Measurements from ENCODE around the gene FAM174C.

FAM174C gene

DNA sequence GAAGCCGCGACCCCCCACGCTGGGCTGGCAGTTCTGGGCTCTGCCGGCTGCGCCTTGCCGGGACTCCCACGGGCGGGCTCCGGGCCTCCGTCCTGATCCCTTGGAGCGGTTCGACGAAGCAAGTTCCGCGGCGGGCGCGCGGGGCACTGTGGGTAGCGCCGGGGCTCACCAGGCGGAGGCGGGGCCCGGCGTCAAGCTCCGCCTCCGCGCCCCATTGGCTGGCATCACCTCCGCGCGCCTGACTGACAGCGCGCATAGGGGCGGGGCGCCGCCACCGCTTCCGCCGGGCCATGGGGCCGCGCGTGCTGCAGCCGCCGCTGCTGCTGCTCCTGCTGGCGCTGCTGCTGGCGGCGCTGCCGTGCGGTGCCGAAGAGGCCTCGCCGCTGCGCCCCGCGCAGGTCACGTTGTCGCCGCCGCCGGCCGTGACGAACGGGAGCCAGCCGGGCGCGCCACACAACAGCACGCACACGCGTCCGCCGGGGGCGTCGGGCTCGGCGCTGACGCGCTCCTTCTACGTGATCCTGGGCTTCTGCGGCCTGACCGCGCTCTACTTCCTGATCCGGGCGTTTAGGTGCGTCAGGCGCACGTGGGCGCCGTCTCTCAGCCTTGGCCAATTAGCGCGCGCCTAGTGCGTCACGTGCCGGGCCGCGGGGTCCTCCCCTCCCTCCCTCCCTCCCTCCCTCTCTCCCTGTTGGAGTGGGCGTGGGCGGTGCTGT lies at the start of gene FAM174C:
Gene FAM174C (plus strand): TSS at position 271 of the 716 bp plus-strand sequence. CDS start 20 bp downstream, at position 291.
- DNase-seq, result peak; percentile 95

GRCh38 chr19:1226227-1226518 lies 49.2 kb upstream of the FAM174C start:
- no peak for DNase-seq

DNA sequence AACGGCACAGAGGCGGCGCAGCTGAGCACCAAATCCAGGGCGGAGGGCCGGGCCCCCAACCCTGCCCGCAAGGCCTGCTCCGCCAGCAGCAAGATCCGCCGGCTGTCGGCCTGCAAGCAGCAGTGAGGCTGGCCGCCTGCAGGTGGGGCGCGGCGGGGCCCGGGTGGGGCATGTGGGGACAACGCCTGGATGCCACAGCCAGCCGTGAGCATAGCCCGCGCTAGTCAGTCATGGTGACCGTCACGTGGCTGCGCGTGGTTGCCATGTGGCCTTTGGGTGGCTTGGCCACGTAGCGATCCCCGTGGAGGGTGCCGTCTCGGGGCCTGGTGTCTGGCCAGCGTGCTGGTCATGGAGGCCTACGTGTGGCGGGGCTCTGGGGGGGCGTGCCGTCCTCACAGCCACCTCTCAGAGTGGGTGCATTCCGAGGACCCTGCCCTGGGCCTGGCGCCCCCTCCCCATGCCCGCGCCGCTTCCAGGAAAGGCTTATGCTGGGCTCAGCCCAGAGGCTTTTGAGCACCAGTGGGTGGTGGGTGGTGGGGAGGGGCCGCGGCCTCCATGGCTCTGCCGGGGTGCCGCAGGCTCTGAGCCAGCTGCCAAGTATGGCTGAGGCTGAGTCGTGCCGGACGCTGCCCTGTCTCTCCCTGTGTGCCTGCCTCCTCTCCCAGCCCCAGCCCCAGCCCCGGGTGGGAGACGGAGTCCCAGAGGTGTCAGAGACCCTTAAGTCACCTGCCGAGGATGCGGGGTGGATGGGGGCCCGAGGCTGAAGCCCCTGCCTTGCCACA lies 48.6 kb upstream of the FAM174C start:
- no peak for DNase-seq

- no peak for DNase-seq
Measured at GRCh38 chr19:1227304-1228054, 47.9 kb upstream of the FAM174C start.

DNA sequence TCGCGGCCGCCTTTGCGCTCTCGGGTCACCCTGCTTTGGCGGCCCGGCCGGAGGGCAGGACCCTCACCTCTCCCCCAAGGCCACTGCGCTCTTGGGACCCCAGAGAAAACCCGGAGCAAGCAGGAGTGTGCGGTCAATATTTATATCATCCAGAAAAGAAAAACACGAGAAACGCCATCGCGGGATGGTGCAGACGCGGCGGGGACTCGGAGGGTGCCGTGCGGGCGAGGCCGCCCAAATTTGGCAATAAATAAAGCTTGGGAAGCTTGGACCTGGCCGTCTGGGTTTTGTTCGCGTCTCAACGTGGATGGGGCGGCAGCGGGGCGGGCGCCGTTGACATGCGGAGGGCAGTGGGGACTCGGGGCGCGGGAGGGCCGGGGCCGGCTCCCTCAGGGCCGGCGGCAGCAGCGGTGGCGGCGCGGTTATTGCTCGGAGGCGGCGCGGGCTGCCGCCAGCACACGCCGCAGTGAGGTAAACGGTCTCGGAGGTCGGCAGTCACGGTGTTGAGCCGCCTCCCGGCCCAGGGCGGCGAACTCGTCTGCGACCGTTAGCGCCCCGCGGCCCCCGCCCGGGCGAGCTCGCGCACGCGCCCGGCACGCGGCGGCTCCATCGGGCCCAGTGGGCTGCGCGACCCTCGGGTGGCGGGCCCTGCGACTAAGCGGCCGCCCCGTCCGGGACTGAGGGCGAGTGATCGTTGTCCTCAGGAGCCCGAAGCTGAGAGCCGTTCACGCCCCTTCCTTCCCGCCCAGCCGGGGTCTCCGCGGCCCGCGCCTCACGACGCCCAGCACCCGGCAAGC lies 47.0 kb upstream of the FAM174C start:
- DNase-seq, result no peak

GRCh38 chr19:1229056-1229923 lies 46.0 kb upstream of the FAM174C start:
- no peak for DNase-seq

DNA sequence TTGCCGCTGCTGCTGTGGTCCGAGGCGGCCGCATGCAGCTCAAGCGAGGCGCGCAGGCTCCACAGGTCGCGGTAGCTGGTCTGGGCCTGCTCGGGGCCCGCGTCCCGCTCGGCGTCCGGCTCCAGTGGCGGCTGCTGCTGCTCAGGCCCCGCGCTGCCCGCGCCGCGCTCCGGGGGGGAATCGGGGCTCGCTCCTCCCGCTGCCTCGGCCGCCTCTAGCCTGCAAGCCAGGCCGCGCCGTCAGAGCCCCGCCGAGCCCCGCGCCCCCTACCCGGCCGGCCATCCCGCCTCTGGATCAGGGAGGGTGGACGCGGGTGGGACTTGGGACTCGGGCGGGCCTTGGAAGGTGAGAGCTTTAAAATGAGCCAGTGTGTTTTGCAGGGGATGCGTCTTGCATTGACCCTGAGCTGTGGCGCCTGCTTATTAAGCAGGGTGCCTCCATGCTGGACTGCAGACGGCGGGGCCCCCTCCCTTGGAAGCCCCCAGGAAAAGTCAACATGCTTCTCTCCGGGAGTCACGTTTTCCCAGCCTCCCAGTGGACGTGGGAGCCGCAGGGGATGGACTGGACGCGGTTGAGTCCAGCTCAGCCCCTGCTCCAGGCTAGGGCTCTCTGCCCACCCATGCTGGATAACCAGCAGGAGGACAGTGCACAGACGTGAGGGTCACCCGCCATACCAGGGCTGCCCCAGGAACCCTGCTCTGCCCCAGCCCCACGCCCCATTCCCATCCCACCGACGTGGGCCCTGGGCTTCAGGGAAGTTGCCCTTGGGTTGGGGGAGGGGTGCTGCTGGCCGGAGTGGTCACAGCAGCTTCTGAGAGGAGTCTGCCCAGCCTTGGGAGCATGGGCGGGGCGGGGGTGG lies 45.2 kb upstream of the FAM174C start:
- no peak for DNase-seq

DNA sequence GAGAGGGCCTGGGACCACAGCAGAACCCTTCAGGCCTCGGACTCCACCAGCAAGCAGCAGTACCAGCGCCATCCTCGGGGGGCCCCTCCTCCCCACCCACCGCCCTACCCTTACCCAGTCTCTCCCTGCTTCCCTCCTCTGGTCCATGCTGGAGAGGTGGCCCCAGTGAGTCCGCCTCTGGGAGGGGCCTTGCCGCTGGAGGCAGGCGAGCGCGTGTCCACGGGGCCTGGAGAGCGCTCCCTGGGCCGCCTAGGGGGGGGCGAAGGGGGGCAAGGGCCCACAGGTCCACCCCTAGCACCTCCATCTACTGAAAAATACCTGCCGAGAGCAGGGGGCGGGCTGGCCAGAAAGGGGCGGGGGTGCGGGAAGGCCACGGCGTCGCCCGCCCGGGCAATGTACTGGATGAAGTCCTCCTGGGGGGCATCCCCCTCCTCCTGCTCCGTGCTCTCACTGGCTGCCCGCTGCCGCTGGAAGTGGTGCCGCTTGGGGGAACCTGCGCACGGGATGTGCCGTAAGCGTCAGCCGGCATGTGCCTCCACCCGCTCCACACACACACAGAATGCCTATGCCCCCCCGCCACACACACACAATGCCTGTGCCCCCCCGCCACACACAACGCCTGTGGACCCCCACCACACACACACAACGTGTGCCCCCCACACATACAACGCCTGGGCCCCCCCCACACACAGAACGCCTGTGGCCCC lies 44.4 kb upstream of the FAM174C start:
- DNase-seq, result no peak

- no peak for DNase-seq
Measured at GRCh38 chr19:1231729-1232637, 43.3 kb upstream of the FAM174C start.

DNA sequence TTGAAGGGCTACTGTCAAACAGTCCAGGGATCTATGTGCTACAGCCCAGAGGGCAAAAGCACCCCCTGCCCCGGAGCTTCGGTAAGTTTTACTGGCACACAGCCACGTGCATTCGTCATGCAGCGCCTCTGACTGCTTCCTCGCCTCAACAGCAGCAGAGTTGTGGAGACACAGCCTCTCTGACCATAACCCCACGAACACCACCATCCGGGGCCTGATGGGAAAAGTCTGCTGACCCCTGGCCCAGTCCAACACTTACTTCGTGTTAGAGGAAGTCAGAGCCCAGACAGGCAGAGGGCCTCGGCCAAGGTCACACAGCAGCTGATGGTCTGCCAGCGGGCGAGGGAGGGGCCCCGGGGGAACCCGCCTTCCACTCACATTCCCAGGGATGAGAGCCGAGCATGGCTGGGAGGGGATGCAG lies 42.7 kb upstream of the FAM174C start:
- DNase-seq, result no peak

DNA sequence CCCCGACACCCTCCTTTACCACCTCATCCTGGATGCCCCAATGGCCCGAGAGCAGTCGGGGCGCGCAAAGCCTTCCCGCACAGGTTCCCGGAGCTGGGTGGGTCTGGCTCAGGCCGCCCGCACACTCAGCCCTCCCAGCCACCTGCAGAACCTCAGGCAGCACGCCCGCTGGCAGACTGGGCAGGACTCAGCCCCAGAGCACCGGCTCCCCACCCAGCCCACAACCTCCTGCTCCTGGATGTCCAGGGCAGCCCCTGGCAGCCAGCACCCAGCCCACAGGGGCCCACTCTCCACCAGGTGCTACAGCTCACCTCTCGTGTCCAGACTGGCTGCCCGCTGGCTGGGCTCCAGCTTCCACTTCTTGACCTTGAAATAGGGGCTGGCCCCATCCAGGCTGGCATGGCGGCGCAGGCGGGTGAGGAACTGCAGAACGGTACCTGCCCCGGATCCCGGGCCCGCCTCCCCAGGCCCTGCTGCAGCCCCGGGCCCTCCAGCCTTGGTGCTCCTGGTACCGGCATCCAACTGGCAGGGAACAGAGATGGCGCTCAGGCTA lies 42.1 kb upstream of the FAM174C start:
- DNase-seq, result no peak

GRCh38 chr19:1234051-1234954 lies 41.0 kb upstream of the FAM174C start:
- DNase-seq, result no peak

DNA sequence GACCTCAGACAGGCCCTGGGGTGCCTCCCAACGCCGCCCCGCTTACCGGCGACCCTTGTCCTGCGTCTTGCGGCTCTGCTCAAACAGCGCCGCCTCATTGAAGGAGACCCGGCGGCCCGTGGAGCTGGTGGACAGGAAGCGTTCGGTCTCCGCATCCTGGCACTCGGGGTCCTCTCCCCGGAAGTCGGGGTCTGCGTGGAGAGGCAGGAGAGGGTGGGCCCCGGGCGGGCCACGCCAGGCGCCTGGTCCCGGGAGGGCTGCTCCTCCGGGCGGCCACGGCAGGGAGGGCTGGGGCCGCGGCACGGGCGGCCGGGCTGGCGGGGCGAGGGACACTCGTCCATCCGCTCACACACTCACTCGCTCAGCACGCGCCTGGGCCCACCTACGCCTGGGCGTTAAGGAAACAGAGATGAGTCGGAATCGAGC lies 40.4 kb upstream of the FAM174C start:
- DNase-seq, result no peak

DNA sequence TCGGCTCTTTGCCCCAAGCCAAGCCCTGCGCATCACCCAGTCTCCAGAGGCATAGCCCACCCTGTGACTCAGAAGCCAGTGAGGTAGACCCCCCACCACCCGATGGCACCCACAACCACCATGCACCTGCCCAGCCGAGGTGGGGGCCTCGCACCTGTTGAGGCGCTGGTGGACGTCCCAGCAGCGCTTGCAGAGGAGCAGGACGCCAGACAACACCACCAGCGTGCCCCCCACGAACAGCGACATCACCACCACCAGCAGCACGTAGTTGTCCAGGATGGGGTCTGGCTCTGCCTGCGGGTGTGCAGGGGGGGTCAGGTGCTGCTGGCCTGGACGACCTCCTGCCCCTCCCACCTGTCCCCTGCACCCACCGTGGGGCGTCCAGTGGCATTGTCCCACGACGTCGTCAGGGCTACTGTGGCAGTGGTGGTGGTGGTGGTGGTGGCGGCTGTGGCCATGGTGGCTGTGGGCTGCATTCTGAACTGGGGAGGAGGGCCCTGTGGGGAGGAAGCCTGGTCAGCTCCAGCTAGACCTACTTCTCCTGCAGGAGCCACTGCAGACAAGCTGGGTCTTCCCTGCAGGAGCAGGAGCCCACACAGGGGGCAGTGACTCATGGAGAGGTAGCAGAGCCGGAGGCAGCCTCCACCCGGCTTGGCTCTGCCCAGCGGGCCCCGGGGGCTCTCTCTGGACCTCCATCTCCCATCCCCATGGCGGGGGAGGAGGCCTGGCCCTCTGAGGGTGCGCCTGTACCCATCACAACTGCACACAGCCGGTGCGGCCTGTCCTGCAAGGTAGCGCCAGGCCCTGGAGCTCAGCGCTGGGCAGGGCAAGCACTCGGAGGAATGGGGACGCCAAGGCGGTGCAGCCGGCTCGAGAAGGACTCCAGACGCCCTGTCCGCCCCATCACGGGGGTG lies 39.4 kb upstream of the FAM174C start:
- DNase-seq, result peak; percentile 82

DNA sequence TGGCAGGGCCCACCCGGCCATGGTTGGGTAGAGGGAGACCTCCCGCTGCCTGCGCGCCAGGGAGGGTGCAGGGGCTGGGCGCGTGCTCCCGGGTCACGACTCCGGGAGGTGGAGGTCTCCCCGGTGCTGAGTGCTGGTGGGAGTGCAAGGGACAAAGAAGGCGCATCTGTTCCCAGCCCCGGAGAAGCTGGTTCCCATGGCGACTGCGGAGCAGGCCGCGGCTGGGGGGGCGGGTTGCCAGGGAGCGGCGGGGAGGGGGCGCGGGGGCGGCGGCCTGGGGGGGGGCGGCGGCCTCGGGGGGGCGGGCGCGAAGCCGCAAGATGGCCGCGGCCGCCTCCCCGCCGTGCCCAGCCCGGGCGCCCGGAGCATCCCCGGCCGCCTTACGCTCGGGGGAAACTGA lies 38.8 kb upstream of the FAM174C start:
- peak; percentile 79 for DNase-seq

- DNase-seq, result peak; percentile 76
Measured at GRCh38 chr19:1237027-1237659, 38.2 kb upstream of the FAM174C start.
